OCI-LY7 (cell line): Measurements from ENCODE around the gene C10orf88. TPM values are rescaled to one million over a fixed set of nuclear protein-coding genes. Genes with fewer than 3 reads are reported as not detected.

Source experiments
- BruUV-seq: library from RNA; stranded (reverse); fragments of 400-500 nt; replicated peaks from 2 replicates; lab custom pipeline; 2021; lab: Mats Ljungman, UMichigan
- CTCF ChIA-PET: fragments of 300-600 bp; sonication (Branson Sonifier 250); formaldehyde crosslinking; loops from one replicate; lab custom pipeline; 2022; ENCODE audit warnings: antibody characterized with exemption; ENCODE audit not compliant: unreplicated experiment; lab: Charles Lee
- POLR2A ChIA-PET: fragments of 300-600 bp; sonication (Branson Sonifier 250); formaldehyde crosslinking; loops from one replicate; lab custom pipeline; 2022; ENCODE audit warnings: antibody characterized with exemption; lab: Charles Lee
- DNase-seq: peaks from one replicate; pipeline ENCODE4 v3.0.0-alpha.2; 2015; ENCODE audit warnings: low spot score
- H2AFZ ChIP-seq: fragments of 200-600 bp; sonication (generic), shearing (Covaris generic); 2 replicates; pipeline ENCODE4 v1.6.1; 2014; ENCODE audit warnings: mild to moderate bottlenecking, antibody characterized with exemption, low read length, moderate library complexity
- H3K27ac ChIP-seq: fragments of 200-600 bp; sonication (generic); 2 replicates; pipeline ENCODE4 v1.5.1; 2014; ENCODE audit warnings: mixed run types, low read depth, mild to moderate bottlenecking, moderate library complexity, low read length, inconsistent platforms; ENCODE audit not compliant: poor library complexity, severe bottlenecking
- H3K36me3 ChIP-seq: fragments of 200-600 bp; sonication (generic); 2 replicates; pipeline ENCODE4 v1.6.1; 2014; ENCODE audit warnings: mild to moderate bottlenecking, antibody characterized with exemption, low read length, moderate library complexity, mixed read lengths; ENCODE audit not compliant: insufficient read depth
- H3K4me1 ChIP-seq: fragments of 200-600 bp; sonication (generic); 2 replicates; pipeline ENCODE4 v1.5.1; 2014; ENCODE audit warnings: mild to moderate bottlenecking, low read length; ENCODE audit not compliant: insufficient read depth, poor library complexity, severe bottlenecking
- H3K4me2 ChIP-seq: fragments of 200-600 bp; sonication (generic); 2 replicates; pipeline ENCODE4 v1.6.1; 2014; ENCODE audit warnings: mild to moderate bottlenecking, low read length
- H3K4me3 ChIP-seq: fragments of 200-600 bp; sonication (generic); 2 replicates; pipeline ENCODE4 v1.5.1; 2014; ENCODE audit warnings: mild to moderate bottlenecking, low read depth, low read length; ENCODE audit not compliant: poor library complexity, severe bottlenecking
- H3K79me2 ChIP-seq: fragments of 200-600 bp; sonication (generic); 2 replicates; pipeline ENCODE4 v1.6.1; 2016; ENCODE audit warnings: low read depth, mild to moderate bottlenecking, low read length, moderate library complexity, mixed read lengths; ENCODE audit not compliant: insufficient read depth
- H3K9me2 ChIP-seq: fragments of 200-600 bp; sonication (generic); 2 replicates; pipeline ENCODE4 v1.6.1; 2016; ENCODE audit warnings: mild to moderate bottlenecking, low read length, mixed read lengths; ENCODE audit not compliant: insufficient read depth
- H3K9me3 ChIP-seq: fragments of 200-600 bp; sonication (generic); 2 replicates; pipeline ENCODE4 v1.6.1; 2014; ENCODE audit warnings: mild to moderate bottlenecking, mixed run types, low read length, mixed read lengths
- H4K20me1 ChIP-seq: fragments of 200-600 bp; sonication (generic); 2 replicates; pipeline ENCODE4 v1.6.1; 2014; ENCODE audit warnings: mild to moderate bottlenecking, antibody characterized with exemption, low read length, moderate library complexity, mixed read lengths; ENCODE audit not compliant: insufficient read depth
- EZH2phosphoT487 ChIP-seq: fragments of 200-600 bp; sonication (generic); IDR thresholded peaks from 2 replicates; pipeline ENCODE4 v1.6.1; 2018; ENCODE audit warnings: low read depth, borderline replicate concordance, mild to moderate bottlenecking, mixed run types, antibody characterized with exemption, low read length, moderate library complexity, mixed read lengths
- intact Hi-C: fragments of 100-400 bp; cut with micrococcal nuclease; formaldehyde crosslinking; loops from one replicate; pipeline ENCODE4 v1.10.0; 2022; ENCODE audit not compliant: unreplicated experiment
- total RNA-seq, 2 experiments: library from RNA; depleted of rRNA in 1 of 2; stranded (reverse); fragments of >200 nt in 1 of 2; shearing (Covaris generic) in 1 of 2; gene quantifications; 2 replicates each; pipeline ENCODE4 v1.2.3, GENCODE V29; 2014 to 2022
- TF ChIP-seq, protein P1 (sequence below): fragments of 200-600 bp; sonication (generic); conservative IDR thresholded peaks from 2 replicates; pipeline ENCODE4 v1.5.1; 2014; ENCODE audit warnings: mild to moderate bottlenecking, antibody characterized with exemption, low read length, moderate library complexity, mixed read lengths

The C10orf88 gene
- total RNA-seq, 2 experiments from 2014 or later = 5.5 to 11.9 TPM

DNA sequence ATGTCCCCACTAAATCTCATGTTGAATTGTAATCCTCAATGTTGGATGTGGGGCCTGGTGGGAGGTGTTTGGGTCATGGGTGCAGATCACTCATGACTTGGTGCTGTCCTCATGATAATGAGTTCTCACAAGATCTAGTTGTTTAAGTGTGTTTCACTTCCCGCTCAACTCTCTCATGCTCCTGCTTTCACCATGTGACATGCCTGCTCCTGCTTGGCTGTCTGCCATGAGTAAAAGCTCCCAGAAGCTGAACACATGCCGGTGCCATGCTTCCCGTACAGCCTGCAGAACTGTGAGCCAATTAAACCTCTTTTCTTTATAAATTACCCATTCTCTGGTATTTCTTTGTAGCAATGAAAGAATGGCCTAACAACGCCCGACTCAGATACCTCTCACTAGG, 20.0 kb upstream of the C10orf88 start:
- Histone ChIP-seq H3K9me2 (no peaks in the 10 kb centered on the region), H3K9me3 (no peaks in the 10 kb centered on the region), H3K4me2 (no peak overlapping the region), H3K4me1 (peaks cover 5% of the 10 kb centered on the region), H3K79me2 (no peaks in the 10 kb centered on the region), H2AFZ (no peak overlapping the region), H3K36me3 (no peaks in the 10 kb centered on the region), H4K20me1 (no peaks in the 10 kb centered on the region), H3K27ac (no peak overlapping the region), H3K4me3 (no peak overlapping the region)
- BruUV-seq = no TSS peak
- CTCF ChIA-PET = no interaction called here
- POLR2A ChIA-PET = no interaction called here
- no peak for DNase-seq
- TF ChIP-seq, protein P1, sequence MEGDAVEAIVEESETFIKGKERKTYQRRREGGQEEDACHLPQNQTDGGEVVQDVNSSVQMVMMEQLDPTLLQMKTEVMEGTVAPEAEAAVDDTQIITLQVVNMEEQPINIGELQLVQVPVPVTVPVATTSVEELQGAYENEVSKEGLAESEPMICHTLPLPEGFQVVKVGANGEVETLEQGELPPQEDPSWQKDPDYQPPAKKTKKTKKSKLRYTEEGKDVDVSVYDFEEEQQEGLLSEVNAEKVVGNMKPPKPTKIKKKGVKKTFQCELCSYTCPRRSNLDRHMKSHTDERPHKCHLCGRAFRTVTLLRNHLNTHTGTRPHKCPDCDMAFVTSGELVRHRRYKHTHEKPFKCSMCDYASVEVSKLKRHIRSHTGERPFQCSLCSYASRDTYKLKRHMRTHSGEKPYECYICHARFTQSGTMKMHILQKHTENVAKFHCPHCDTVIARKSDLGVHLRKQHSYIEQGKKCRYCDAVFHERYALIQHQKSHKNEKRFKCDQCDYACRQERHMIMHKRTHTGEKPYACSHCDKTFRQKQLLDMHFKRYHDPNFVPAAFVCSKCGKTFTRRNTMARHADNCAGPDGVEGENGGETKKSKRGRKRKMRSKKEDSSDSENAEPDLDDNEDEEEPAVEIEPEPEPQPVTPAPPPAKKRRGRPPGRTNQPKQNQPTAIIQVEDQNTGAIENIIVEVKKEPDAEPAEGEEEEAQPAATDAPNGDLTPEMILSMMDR = no peak
- TF ChIP-seq EZH2phosphoT487 = no peak
- intact Hi-C loops = no loop called here

GRCh38 chr10:122968698-122969097, 14.7 kb upstream of the C10orf88 start:
- CTCF ChIA-PET = no interaction called here
- DNase-seq = no peak

GRCh38 chr10:122966879-122967278, 12.9 kb upstream of the C10orf88 start:
- H3K4me2 ChIP-seq = no peak overlapping the region
- H3K79me2 ChIP-seq = no peaks in the 10 kb centered on the region
- no peak overlapping the region for H2AFZ ChIP-seq
- H3K4me3 ChIP-seq = no peak overlapping the region
- no peaks in the 10 kb centered on the region for H3K9me2 ChIP-seq
- intact Hi-C loops = no loop called here
- BruUV-seq = no TSS peak
- DNase-seq = no peak
- no peaks in the 10 kb centered on the region for H3K9me3 ChIP-seq
- ChIA-PET CTCF (no interaction called here), POLR2A (no interaction called here)
- H3K36me3 ChIP-seq = no peaks in the 10 kb centered on the region
- H4K20me1 ChIP-seq = no peaks in the 10 kb centered on the region
- no peak for TF ChIP-seq EZH2phosphoT487
- TF ChIP-seq, protein P1 = no peak
- H3K27ac ChIP-seq = no peak overlapping the region
- no peaks in the 10 kb centered on the region for H3K4me1 ChIP-seq

More at GRCh38 chr10:122968698-122969097, 14.7 kb upstream of the C10orf88 start:
- Histone ChIP-seq H2AFZ (no peak overlapping the region), H3K36me3 (no peaks in the 10 kb centered on the region), H3K9me3 (no peaks in the 10 kb centered on the region), H3K4me1 (no peaks in the 10 kb centered on the region), H3K9me2 (no peaks in the 10 kb centered on the region), H4K20me1 (no peaks in the 10 kb centered on the region), H3K4me3 (no peak overlapping the region), H3K27ac (no peak overlapping the region), H3K4me2 (no peak overlapping the region), H3K79me2 (no peaks in the 10 kb centered on the region)
- TF ChIP-seq, protein P1 = no peak
- no peak for TF ChIP-seq EZH2phosphoT487
- BruUV-seq = no TSS peak
- intact Hi-C loops = no loop called here
- POLR2A ChIA-PET = no interaction called here
